Activated naive CD4-positive, alpha-beta T cell treated with Interleukin-2 at 50 U/mL for 16 hours (primary cell): Measurements from ENCODE around the gene SCRN1.
A peak's percentile ranks its signal among the peaks of the same experiment; 100 is the strongest.

Experiments
- DNase-seq: peaks from one replicate; pipeline ENCODE4 v3.0.0-alpha.2; 2020

The SCRN1 gene

GRCh38 chr7:29989257-29989995 lies at the start of gene SCRN1:
Gene SCRN1, minus strand, starts transcription at chr7:29989801. Its CDS starts 20,734 bp downstream, at chr7:29969067.
- peak; percentile 7 for DNase-seq

- DNase-seq = no peak
These were observed 48.8 kb upstream of the SCRN1 start for GRCh38 chr7:30038196-30038980.

- DNase-seq = no peak
These were observed 46.6 kb upstream of the SCRN1 start for GRCh38 chr7:30036220-30036619.

GRCh38 chr7:30034501-30034900 lies 44.9 kb upstream of the SCRN1 start:
- DNase-seq = no peak

- no peak for DNase-seq
These were observed 42.9 kb upstream of the SCRN1 start for GRCh38 chr7:30032310-30033125.

GRCh38 chr7:30029696-30030095 lies 40.1 kb upstream of the SCRN1 start:
- DNase-seq = peak; percentile 10

- no peak for DNase-seq
These were observed 39.4 kb upstream of the SCRN1 start for GRCh38 chr7:30028749-30029635.

GRCh38 chr7:30028216-30028748 lies 38.7 kb upstream of the SCRN1 start, which contains the start of gene PLEKHA8:
Gene PLEKHA8, plus strand, starts transcription at chr7:30028412. Its CDS starts 351 bp downstream, at chr7:30028763.
- DNase-seq = peak; percentile 90

- DNase-seq = no peak
These were observed 38.2 kb upstream of the SCRN1 start for GRCh38 chr7:30027740-30028215.

- peak; percentile 32 for DNase-seq
These were observed 37.5 kb upstream of the SCRN1 start for GRCh38 chr7:30027065-30027456.

- peak; percentile 93 for DNase-seq
These were observed 36.8 kb upstream of the SCRN1 start, which contains the start of gene FKBP14 for GRCh38 chr7:30026229-30027064. Gene FKBP14, minus strand, starts transcription at chr7:30026702. Its CDS starts 194 bp downstream, at chr7:30026508.

GRCh38 chr7:30023524-30023923 lies 33.9 kb upstream of the SCRN1 start:
- DNase-seq = no peak

GRCh38 chr7:30022991-30023390 lies 33.4 kb upstream of the SCRN1 start:
- DNase-seq = no peak

GRCh38 chr7:30020535-30020934 lies 30.9 kb upstream of the SCRN1 start:
- no peak for DNase-seq

GRCh38 chr7:30019960-30020359 lies 30.4 kb upstream of the SCRN1 start:
- DNase-seq = no peak

GRCh38 chr7:30019387-30019786 lies 29.8 kb upstream of the SCRN1 start:
- DNase-seq = no peak

GRCh38 chr7:30018451-30018850 lies 28.9 kb upstream of the SCRN1 start:
- no peak for DNase-seq

GRCh38 chr7:30012757-30013156 lies 23.2 kb upstream of the SCRN1 start:
- DNase-seq = no peak

GRCh38 chr7:30010021-30010420 lies 20.4 kb upstream of the SCRN1 start:
- DNase-seq = no peak

- DNase-seq = no peak
These were observed 15.9 kb upstream of the SCRN1 start for GRCh38 chr7:30005464-30005863.

- DNase-seq = no peak
These were observed 13.5 kb upstream of the SCRN1 start for GRCh38 chr7:30003098-30003497.
